NAMALWA (cell line): ENCODE results near the gene SLC39A11.
"Not testable (repeated sequence)": the region's sequence is repeated elsewhere in the genome, so short reads cannot be mapped to it uniquely, and the experiment has no call there.

Experiments used
- DNase-seq: peaks from one replicate; pipeline ENCODE4 v3.0.0-alpha.2; 2015; ENCODE audit warnings: low spot score

SLC39A11 gene, protein sequence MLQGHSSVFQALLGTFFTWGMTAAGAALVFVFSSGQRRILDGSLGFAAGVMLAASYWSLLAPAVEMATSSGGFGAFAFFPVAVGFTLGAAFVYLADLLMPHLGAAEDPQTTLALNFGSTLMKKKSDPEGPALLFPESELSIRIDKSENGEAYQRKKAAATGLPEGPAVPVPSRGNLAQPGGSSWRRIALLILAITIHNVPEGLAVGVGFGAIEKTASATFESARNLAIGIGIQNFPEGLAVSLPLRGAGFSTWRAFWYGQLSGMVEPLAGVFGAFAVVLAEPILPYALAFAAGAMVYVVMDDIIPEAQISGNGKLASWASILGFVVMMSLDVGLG

DNA sequence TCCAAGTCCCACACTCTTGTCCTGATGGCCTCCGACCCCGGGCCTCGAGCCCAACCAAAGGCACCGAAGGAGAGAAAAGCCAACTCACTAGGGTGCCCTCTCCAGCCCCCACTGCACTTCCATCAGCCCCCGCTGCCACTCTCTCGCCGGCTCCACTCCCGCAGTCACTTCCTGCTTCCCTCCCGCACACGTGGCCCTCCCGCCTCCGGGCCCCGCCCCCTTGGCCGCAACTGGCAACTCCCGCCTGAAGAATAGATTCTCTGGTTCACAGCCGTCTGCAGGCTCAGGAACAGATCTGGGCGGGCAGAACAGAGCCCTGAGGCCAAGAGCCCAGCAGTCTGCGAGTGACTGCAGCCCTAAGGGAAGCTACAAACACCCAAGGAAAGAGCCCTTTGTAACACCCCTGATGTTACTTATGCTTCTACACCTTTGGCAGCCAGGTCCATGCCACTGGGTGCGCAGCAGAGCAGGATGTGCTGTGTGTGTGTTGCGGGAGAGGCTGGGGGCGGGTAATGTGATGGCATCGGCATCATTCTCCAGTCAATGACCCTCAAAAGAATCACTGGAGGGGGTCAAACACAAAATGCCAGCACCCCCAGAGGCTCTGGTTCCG, at the start of gene SLC39A11:
TSS of gene SLC39A11 (minus strand) at position 166 of the 613 bp plus-strand sequence. CDS start 3,924 bp downstream, outside the sequence.
- DNase-seq, result peak; percentile 95

DNA sequence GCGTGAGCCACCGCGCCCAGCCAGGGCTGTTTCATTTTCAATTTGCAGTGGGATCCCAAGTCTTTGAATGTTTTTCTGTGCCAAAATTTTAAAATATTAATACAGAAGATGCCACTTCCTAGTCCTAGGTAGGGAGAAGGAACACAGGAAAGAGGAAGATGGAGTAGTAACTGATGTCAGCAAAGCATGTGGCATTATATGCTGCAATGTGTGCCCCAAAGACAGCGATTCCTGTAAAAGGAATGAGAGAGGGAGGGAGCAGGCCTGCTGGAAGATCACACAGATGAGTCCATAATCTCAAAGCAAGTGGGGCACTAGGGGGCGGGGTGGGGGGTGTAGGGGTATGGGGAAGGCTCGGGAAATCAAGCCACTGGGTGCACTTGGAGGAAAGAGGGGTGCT, 48.9 kb upstream of the SLC39A11 start:
- DNase-seq, result no peak

DNA sequence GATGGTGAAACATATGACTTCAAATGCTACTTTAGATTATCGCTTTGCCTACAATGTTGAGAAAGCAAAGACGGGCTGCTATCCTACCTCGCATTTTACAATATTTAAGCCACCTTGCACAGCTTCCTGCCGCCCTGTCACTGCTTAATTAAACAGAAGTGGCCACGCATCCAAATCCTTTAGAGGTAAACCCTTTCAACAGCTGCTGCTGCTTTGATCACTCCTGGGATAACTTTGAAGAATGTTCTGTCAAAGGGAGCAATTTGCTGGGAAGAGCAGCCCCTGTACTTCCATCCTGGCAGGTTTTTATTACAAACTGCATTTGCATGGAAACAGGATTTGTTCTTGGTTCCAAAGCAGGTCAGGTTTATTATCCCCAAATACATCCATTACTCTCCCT, 48.1 kb upstream of the SLC39A11 start:
- no peak for DNase-seq

DNA sequence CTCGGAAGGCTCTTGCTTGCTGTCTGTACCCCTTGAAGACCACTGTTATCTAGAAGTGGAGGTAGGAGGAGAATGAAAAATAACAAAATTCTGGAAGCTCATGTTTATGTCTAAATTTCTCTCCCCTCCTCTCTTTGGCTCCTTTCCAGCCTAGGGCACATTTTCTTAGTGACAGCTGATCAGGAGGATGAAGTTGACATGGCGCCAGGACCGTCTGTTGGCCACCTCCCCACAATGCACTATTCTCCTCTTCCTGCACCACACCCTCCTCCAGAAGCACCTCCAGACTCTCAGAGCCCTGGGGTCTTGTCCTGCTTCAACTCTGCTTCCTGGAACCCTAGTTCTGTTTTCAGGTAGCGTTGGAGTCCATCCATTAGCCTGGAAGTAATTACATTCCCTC, 46.8 kb upstream of the SLC39A11 start:
- DNase-seq, result no peak

DNA sequence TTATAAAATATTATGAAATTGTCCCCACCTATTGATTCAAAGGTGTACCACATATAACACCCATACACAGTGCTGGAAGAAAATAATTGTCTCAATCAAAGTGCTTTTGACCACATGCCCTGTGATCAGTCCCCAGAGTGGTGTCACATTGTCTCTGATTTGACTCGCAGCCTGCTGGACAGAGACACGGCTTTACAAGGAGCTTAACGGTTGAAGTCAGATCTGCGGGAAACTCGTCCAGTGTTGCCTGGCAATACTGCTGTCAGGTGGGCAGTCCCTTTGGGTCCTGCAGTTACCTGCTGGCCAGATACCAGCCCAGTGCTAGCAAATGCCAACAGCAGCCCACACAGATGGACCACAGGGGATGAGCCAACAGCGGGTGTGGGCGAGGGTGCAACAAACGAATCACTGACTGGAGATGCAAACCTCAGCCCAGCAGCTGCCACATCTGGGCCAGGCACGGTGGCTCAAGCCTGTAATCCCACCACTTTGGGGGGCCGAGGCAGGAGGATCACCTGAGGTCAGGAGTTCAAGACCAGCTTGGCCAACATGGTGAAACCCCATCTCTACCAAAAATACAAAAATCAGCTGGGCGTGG, 46.2 kb upstream of the SLC39A11 start:
- DNase-seq, result no peak

DNA sequence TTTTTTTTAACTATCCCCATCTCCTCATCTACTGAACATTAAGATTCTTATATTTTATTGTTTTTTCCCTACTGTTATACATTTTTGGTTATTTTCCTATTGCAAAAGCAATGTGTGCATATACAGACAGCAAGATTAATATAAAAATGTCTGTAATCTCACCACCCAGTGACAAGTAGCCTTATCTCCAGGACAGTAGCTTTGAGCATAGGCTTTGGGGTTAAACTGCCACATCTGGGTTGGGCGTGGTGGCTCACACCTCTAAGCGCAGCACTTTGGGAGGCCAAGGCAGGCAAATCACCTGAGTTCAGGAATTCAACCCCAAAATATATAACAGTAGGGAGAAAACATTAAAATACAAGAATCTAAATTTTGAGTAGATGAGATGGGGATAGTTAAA, 44.9 kb upstream of the SLC39A11 start:
- no peak for DNase-seq

DNA sequence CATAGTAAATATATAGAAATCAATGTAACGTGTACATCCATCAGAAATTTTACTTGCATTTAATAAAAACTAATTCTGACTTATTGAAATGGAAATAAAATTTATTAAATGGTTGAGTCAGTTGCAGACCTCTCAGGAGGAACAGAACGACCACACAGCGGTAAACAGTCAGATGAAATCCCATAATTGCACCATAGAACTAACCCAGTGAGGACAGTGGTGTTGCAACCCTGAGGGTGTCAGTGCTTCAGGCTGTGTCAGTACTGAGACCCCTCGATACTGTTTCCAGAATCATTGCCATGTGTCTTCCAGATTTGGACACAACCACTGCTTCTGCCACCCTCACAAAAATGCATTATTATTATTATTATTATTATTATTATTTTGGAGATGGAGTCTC, 43.3 kb upstream of the SLC39A11 start:
- no peak for DNase-seq

DNA sequence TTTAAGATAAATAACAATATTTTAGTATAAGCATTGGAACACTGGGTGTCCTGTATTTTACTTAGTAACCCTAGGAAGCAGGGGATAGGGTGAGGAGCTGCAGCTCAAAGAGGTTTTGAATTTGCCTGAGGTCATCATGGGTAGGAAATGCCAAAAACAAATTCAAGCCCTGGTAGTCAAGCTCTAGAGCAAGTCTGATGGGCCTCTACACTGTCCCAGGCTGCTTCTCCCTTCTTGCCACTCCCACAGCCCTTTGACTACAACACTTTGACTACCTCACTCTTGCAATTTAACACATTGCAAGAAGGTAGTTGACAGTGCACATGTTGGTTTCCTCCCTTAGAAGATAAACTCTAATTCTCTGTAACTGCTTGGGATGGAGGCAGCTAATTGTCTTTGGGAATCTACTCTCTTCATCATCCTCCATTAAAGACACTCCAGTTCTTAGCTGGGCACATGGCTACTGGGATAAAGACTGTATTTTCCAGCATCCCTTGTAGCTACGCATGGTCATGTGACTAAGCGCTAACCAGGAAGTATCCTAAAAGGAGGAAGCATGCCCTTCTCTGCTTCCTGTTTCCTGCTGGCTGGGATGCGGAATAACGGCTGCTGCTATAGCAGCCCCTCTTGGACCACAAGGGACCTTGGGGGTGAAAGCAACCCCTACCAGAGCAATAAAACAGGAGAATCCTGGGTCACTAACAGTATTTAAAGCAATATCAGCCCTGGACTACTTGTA, 41.6 kb upstream of the SLC39A11 start:
- peak; percentile 27 for DNase-seq

DNA sequence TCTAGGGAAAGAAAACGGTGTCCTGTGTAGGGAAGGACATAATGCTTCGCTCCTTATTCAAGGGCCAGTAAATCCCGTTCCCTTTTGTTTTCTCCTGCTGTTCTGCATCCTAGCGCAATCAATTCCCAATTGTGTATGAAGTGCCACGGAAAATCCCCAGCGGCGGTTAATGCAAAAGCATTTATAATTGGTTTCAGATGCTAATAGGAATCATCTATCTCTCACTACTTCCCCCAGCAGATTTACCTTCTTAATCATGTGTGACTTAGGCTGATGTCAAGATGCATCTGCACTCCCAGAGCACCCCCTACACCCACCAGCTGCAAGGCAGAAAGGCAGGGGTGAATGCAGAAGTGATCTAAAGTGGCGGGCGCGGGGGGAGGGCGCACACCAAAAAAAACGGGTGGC, 39.6 kb upstream of the SLC39A11 start:
- peak; percentile 86 for DNase-seq

DNA sequence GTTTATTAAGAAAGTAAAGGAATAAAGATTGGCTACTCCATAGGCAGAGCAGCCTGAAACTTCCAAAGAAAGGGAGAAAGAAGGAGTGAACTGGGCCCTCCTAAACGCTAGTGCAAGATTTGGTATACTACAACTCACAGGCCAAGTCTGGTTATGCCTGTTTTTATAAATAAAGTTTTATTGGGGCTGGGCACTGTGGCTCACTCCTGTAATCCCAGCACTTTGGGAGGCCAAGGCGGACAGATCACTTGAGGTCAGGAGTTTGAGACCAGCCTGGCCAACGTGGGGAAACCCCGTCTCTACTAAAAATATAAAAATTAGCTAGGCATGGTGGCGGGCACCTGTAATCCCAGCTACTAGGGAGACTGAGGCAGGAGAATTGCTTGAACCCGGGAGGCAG, 39.0 kb upstream of the SLC39A11 start:
- not testable (repeated sequence) for DNase-seq

DNA sequence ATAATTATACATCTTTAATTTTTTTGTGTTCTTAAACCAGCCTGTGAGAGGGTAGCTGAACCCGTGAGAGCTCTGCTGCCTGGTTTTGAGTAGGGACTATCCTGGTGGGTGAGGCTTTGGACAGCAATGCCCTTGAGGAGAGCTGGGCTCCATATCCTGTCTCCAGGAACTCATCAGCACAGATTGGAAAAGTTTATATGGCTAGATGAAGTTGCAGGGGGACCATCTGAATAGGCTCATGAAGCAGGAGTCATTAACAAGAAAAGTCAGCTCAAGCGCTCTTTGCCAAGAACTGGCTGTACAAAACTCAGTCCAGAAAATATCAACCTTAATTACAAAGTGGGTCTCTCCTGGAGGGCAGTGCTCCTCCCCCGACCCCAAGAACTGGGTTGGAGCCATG, 38.5 kb upstream of the SLC39A11 start:
- DNase-seq, result no peak

DNA sequence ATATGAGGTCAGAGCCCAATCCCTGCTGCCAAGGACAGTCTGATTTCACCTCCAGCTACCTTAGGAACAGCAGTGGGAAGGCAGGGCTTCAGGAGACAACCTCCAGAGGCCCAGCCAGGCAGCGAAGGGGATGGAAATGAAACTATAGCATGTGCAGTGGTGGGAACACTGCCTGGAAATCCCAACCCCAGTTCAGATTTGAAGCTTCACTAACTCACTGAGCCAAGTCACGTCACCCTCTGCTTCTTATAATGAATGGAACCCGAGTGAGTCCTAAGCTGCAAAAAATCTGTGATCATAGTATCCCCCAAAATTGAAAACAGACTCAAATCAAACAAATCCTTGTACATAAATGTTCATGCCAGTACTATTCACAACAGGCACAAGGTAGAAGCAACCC, 36.0 kb upstream of the SLC39A11 start:
- no peak for DNase-seq

DNA sequence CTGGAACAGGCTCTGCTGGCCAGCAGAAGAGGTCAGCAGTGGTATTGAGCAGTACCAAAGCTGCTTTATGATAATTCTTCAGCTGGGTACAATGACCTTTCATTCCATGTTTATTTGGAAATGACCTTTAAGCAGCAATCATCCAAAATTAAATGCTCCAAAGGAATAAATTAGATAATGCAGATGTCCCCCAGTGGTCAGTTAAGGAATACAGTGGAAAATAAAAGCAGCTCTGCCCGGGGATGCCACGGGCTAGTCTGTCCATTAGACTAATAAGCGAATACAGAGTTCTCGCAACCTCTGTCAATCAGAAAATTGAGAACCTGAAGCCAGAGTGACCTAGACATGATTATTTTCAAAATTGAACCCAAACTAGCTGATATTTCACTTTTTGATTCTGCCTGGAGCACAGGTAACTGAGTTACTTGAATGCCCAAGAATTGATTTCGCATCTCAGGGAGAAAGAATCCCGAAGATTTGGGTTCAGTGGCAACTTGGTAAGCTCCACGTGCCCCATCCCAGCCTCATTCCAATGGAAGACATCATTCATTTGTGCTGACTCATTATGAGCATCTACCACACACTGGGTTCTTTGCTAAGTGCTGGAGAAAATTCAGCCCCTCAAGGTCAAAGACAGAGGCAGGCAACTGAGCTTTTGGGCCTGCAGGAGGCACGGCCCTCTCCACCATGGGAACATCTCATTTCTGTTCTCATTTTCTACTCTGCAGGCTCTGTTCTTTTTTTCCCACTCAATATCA, 34.4 kb upstream of the SLC39A11 start:
- DNase-seq, result no peak

DNA sequence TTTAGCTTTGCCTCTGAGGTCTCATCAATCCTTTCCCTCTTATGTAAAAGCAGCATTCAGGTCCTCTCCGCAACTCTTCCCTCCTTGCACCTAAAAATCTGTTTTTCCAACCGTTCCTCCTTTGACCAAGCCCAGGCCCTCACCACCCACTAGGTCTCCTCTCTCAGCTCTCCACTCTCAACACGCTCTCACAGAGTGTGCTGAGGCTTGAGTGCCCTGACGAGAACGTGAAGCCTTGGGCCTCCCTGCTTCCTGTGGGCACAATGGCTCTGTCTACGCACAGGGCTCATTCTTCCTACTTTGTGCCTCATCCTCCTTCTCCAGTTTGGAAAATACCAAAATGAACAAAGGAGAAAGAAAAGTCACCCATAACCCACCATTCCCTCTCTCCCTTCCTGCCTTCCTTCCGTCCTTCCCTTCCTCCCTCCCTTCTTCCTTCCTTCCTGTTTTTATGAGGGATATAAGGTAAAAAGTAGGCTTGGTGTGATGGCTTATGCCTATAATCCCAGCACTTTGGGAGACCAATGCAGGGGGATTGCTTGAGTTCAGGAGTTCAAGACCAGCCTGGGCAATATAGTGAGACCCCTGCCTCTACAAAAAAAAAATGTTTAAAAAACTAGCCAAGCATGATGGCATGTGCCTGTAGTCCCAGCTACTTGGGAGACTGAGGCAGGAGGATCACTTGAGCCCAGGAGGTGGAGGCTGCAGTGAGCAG, 31.3 kb upstream of the SLC39A11 start:
- DNase-seq, result no peak

DNA sequence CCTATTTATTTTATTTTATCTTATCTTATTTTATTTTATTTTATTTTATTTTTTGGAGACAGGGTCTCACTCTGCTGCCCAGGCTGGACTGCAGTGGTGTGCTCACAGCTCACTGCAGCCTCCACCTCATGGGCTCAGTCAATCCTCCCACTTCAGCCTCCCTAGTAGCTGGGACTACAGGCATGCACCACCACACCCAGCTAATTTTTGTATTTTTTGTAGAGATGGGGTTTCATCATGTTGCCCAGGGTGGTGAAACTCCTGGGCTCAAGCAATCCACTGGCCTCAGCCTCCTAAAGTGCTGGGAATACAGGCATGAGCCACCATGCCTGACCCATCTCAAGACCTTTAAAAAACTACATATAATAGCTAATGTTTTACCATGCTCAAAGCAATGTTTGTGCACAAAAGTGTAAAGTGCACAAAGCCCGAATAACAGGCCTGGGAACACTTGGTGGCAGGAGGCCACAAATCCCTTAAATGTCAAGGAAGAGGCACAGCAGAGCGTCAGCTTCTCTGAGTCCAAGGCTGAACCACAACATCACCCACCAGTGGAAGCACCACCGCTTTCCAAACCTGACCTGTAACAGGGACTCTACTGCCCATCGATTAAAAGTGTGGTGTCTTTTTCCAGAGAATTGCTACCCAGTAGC, 30.6 kb upstream of the SLC39A11 start:
- no peak for DNase-seq

DNA sequence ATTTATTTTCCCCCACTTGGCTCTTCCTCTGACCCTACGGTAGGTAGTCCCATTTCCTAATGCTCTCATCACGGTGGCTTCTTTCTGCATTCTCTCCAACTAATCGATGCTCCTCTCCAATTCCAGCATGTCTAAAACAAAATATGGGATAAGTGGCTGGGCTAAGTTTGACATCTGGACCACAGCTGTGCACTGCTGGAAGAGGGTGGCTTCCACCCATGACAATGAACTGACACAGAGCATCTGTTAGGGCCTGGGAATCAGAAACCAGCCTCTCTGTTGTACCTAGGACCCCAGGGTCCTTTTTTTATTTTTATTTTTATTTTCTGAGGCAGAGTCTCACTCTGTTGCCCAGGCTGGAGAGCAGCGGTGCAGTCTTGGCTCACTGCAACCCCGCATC, 29.0 kb upstream of the SLC39A11 start:
- DNase-seq, result no peak

DNA sequence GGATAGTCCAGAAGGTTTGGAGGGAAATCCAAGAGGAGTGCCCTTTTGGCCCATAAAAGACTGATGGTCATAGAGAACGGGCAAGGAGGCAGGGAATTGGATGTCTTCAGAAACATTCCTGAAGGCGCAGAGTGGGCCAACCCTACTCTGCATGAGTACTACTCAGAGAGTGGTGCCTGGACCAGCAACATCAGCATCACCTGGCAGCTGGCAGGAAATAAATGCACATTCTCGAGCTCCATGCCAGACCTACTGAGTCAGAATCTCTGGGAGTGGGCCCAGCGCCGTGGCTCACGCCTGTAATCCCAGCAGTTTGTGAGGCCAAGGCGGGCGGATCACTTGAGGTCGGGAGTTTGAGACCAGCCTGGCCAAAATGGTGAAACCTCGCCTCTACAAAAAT, 27.1 kb upstream of the SLC39A11 start:
- DNase-seq, result no peak

DNA sequence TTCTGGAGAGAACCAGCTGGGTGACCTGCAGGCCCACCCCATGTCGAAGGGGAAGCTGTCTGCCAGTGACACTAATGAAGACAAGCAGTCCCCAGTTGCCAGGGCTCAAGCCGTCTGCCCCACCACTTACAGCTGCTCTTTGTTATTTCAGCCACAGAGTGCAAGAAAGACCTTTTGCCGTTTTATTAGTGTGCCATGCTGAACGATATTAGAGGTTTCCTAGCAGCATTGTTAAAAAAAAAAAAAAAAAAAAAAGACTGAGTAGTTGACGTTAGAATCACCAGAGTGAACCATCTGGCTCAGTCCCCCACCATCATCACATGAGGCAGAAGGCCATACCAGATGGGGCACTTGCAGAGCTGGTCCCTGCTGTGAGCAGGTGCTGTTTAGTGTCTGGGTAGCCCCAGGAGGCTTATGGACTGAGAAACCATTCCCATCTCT, 26.5 kb upstream of the SLC39A11 start:
- DNase-seq, result no peak

DNA sequence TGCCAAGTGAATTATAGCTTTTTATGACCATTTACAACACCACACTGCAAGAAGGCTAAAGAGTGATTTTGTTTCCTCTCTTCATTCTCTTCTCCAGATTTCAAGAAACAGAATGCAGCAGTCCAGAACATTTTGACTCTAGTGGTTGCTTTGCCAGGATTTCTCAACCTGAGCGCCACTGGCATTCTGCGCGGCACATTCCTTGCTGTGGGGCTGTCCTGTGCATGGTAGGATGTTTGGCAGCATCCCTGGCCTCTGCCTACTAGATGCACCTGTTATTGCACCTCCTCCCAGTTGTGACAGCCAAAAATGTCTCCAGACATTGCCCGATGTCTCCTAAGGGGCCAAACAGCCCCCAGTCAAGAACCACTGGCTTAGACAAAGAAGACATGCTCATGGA, 25.7 kb upstream of the SLC39A11 start:
- DNase-seq, result no peak

DNA sequence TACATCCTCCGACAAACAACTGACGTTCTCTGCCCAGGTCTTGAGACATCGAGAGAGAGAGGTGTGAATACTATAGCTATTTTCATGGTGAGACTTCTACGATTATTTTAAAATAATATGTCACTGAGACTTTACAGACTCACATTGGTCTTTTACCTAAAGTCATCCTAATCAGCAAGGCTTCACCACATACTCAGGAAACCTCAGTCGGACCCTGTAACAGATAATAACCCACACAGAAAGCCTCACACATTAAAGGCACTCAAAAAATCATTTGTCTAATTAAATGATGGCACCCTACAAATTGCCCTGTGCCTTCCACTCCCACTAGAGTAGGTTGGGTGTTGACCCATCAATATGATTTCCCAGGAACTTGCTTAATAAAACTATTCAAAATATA, 19.8 kb upstream of the SLC39A11 start:
- DNase-seq, result no peak

DNA sequence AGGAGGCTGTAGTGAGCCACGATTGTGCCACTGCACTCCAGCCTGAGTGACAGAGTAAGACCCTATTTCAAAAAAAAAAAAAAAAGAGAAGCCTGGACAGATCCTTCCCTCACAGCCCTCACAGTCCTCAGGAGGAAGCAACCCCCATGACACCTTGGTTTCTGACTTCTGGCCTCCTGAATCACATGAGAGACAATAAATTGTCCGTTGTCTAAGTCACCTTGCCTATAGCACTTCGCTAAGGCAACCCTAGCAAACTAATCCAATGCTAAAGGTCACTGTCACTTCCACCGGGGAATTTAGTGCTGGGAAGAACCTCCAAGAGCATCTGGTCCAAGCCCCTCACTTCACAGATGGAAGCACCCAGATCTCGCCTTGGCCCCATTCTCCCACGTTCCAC, 18.9 kb upstream of the SLC39A11 start:
- DNase-seq, result no peak
